Colonic mucosa (tissue), 4 donors: ENCODE data around the gene TCF7L1. TPM values are rescaled to one million over a fixed set of nuclear protein-coding genes. Genes with fewer than 3 reads are reported as not detected.

Experiments
- DNase-seq: peaks from one replicate; pipeline ENCODE4 v3.0.0-alpha.2; 2020
- H3K27ac ChIP-seq: fragments of 200-600 bp; one replicate; pipeline ENCODE4 v1.8.0; 2021
- H3K27me3 ChIP-seq: fragments of 200-600 bp; one replicate; pipeline ENCODE4 v1.8.0; 2021
- H3K36me3 ChIP-seq: fragments of 200-600 bp; one replicate; pipeline ENCODE4 v1.8.0; 2021
- H3K4me1 ChIP-seq: fragments of 200-600 bp; one replicate; pipeline ENCODE4 v1.8.0; 2021; ENCODE audit warnings: mild to moderate bottlenecking
- H3K4me3 ChIP-seq: fragments of 200-600 bp; one replicate; pipeline ENCODE4 v1.8.0; 2021
- H3K9ac ChIP-seq, 2 donors: one replicate each; pipeline ENCODE4 v1.7.0; 2013; ENCODE audit warnings: control low read depth in 2 of 2, low read depth in 2 of 2, low read length in 2 of 2
- H3K9me3 ChIP-seq: fragments of 200-600 bp; one replicate; pipeline ENCODE4 v1.8.0; 2021
- intact Hi-C: fragments of 100-400 bp; cut with DNase I; formaldehyde crosslinking; loops from one replicate; pipeline ENCODE4 v1.14.1; 2022
- total RNA-seq, 2 donors: library from RNA; stranded (reverse); fragmentation: NEBNext Ultra II Directional in 1 of 2; extraction: Animal tissue kit (Norgen Biotek cat#: 25700) in 1 of 2; gene quantifications; one replicate each; pipeline ENCODE4 v1.2.1, GENCODE V29; 2021
- TF ChIP-seq, protein P1 (sequence below): fragments of 200-600 bp; IDR thresholded peaks from one replicate; pipeline ENCODE4 v1.8.0; 2022; ENCODE audit warnings: antibody characterized with exemption, mild to moderate bottlenecking
- donor health status: healthy.
- donor health status: DM: no; HTN: no; CAD: no.
- donor health status: DM: no; HTN: no; CAD: no.

The TCF7L1 gene, protein sequence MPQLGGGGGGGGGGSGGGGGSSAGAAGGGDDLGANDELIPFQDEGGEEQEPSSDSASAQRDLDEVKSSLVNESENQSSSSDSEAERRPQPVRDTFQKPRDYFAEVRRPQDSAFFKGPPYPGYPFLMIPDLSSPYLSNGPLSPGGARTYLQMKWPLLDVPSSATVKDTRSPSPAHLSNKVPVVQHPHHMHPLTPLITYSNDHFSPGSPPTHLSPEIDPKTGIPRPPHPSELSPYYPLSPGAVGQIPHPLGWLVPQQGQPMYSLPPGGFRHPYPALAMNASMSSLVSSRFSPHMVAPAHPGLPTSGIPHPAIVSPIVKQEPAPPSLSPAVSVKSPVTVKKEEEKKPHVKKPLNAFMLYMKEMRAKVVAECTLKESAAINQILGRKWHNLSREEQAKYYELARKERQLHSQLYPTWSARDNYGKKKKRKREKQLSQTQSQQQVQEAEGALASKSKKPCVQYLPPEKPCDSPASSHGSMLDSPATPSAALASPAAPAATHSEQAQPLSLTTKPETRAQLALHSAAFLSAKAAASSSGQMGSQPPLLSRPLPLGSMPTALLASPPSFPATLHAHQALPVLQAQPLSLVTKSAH
- total RNA-seq = 1 to 10 TPM in 1 of 2 donors, under 1 TPM in 1; 0.99 to 3.2 TPM

DNA sequence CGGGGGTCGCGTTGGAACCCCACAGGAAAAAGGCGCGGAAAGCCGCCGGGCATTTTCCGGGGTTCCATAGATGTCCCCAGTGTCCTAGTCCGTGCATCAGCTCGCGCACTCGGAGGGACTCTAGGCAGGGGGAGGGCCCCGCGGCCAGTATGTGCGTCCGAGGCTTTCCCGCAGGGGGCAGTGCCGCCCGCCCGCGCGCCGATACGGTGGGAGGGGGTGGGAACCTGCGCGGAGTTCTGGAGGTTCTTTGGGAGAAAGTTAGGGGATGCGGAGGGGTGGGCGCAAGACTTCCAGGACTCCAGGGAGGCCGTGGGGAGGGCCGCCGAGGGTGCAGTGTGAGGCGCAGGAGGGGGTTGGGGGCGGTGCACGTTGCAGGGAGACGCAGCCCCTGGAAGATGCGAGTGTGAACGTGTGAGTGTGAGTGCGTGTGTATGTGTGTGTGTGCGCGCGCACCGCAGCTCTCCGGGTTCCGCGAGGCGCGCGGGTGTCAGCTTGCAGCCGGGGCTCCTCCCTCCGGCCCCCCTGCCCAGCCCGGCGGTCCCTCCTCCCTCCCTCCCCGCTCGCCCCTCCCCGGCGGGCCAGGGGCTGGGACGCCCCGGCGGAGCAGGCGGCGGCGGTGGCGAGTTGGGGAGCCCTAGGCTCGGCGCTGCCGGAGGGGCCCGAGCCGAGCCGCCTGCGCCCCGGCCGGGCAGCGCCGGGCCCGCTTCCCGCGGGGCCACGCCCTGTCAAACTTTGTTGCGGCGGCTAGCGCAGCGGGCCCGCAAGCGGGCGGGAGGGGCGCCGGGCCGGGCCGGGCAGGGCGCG is at the start of gene TCF7L1:
Gene TCF7L1, plus strand, starts transcription at position 559 of the 804 bp plus-strand sequence. CDS start 293 bp downstream, outside the sequence.
- intact Hi-C loops = loop anchor here (5.0 kb wide), 1 partner anchor 154 kb away; no protein-coding TSS in a partner anchor
- peak within 1 kb of the TSS in 1 of 2 donors; percentile 76 for H3K9ac ChIP-seq
- peak within 1 kb of the TSS; percentile 46 for H3K4me3 ChIP-seq
- no peaks in the 10 kb centered on the region for H3K36me3 ChIP-seq
- DNase-seq = peak; percentile 65
- H3K27ac ChIP-seq = no peak within 1 kb of the TSS
- no peaks in the 10 kb centered on the region for H3K9me3 ChIP-seq
- H3K4me1 ChIP-seq = no peaks in the 10 kb centered on the region
- TF ChIP-seq, protein P1, sequence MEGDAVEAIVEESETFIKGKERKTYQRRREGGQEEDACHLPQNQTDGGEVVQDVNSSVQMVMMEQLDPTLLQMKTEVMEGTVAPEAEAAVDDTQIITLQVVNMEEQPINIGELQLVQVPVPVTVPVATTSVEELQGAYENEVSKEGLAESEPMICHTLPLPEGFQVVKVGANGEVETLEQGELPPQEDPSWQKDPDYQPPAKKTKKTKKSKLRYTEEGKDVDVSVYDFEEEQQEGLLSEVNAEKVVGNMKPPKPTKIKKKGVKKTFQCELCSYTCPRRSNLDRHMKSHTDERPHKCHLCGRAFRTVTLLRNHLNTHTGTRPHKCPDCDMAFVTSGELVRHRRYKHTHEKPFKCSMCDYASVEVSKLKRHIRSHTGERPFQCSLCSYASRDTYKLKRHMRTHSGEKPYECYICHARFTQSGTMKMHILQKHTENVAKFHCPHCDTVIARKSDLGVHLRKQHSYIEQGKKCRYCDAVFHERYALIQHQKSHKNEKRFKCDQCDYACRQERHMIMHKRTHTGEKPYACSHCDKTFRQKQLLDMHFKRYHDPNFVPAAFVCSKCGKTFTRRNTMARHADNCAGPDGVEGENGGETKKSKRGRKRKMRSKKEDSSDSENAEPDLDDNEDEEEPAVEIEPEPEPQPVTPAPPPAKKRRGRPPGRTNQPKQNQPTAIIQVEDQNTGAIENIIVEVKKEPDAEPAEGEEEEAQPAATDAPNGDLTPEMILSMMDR = peak; percentile 47
- H3K27me3 ChIP-seq = peaks cover 22% of the 10 kb centered on the region

DNA sequence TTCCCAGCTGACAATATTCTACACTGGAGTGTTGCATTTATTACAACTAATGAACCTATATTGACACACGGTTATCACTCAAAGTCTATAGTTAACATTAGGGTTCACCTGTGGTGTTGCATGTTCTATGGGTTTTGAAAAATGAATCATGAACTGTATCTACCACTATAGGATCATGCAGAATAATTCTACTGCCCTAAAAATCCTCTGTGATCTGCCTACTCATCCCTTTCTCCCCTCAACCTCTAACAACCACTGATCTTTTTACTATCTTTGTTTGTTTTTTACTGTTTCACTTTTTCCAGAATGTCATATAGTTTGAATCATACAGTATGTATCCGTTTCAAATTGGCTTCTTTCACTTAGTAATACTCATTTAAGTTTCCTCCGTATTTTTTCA is 47.6 kb upstream of the TCF7L1 start:
- Histone ChIP-seq H3K4me1 (no peaks in the 10 kb centered on the region), H3K36me3 (no peaks in the 10 kb centered on the region), H3K9ac (no peak overlapping the region), H3K27ac (no peak overlapping the region), H3K4me3 (no peak overlapping the region), H3K27me3 (no peaks in the 10 kb centered on the region), H3K9me3 (no peaks in the 10 kb centered on the region)
- TF ChIP-seq, protein P1 = no peak
- no peak for DNase-seq
- intact Hi-C loops = no loop called here

DNA sequence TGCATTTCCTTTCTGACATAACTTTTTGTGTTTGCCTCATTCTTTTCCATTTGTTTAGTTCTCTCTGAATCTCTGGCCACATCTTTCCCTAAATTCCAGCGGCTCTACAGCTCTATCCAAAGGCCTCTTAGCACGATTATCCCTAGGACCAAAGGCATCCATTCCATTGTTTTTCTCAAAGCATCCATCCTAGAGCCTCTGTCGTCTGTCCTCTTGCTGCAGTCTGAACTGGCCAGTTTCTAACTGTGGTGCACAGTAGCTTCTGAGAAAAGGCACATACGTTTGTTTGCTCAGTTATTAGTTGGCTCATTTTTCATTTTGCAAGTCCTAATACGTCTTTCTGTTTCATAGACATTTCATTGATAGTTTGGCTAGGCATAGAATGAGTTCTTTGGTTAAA is 45.7 kb upstream of the TCF7L1 start:
- no peak overlapping the region for H3K9ac ChIP-seq
- H3K27ac ChIP-seq = no peak overlapping the region
- intact Hi-C loops = no loop called here
- no peaks in the 10 kb centered on the region for H3K36me3 ChIP-seq
- no peaks in the 10 kb centered on the region for H3K4me1 ChIP-seq
- DNase-seq = no peak
- no peaks in the 10 kb centered on the region for H3K27me3 ChIP-seq
- no peaks in the 10 kb centered on the region for H3K9me3 ChIP-seq
- TF ChIP-seq, protein P1 = no peak
- H3K4me3 ChIP-seq = no peak overlapping the region

DNA sequence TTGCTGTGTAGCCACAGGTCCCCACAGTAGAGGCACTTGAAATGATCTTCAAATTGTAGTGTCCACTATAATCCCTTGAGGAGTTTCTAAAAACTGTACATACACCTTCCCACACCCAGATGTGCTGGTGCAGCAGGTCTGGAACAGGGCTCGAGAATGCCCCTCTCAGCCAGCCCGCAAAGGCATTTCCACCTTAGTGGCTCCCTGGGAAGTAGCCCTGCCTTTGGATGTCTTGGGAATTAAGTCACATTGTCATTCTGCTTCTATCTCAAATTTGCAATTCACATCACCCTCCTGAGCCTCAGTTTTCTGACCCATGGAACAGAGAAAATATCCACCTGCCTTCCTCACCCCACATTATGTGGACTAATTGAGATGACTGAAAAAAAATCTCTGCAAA is 44.3 kb upstream of the TCF7L1 start:
- Histone ChIP-seq H3K4me3 (no peak overlapping the region), H3K27me3 (no peaks in the 10 kb centered on the region), H3K9ac (no peak overlapping the region), H3K4me1 (no peaks in the 10 kb centered on the region), H3K27ac (no peak overlapping the region), H3K36me3 (no peaks in the 10 kb centered on the region), H3K9me3 (no peaks in the 10 kb centered on the region)
- intact Hi-C loops = no loop called here
- TF ChIP-seq, protein P1 = no peak
- no peak for DNase-seq

DNA sequence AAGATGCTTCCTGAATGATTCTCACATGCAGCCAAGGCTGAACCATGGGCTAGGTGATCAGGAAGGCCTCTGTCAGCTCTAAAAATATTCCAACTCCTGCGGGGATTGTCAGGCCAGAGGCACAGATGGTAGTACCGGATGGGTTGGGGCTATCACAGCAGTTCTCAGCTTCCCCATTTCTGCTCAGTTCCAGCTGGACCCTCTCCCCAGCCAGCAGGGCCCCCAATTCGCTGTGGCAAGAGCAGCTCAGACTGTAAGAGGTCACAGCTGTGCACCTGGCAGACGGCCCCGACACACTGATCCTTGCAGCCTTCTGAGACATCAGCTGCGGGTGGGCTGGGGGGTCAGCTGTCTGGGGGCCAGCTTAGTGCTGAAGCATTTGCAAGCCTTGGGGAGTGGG is 43.6 kb upstream of the TCF7L1 start:
- H3K9me3 ChIP-seq = no peaks in the 10 kb centered on the region
- TF ChIP-seq, protein P1 = no peak
- intact Hi-C loops = no loop called here
- H3K4me3 ChIP-seq = no peak overlapping the region
- H3K36me3 ChIP-seq = no peaks in the 10 kb centered on the region
- H3K4me1 ChIP-seq = no peaks in the 10 kb centered on the region
- H3K27ac ChIP-seq = no peak overlapping the region
- no peak for DNase-seq
- H3K9ac ChIP-seq = no peak overlapping the region
- no peaks in the 10 kb centered on the region for H3K27me3 ChIP-seq
